Measurements from ENCODE around the gene ZNF652.

The ZNF652 gene

GRCh38 chr17:49356320-49356719 is 5.7 kb downstream of the ZNF652 start:
- DNase-seq, result no peak

DNA sequence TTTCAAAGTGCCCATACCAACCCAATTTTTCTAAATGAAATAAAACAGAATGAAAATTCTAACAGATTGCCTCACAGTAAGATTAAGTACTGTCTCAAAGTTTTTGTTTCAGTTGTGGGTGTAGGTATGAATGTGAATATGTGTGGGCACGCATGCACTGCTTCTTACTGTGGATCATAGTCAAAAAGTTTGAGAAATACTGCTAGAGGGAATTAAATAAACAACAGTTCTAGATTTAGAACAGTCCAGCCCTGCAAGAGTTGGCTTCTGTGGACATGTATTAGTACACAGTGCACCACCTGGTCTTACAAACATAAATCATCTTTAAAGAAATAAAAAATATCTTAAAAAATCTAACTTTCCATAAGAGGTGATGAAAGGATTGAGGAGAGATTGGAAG is 8.4 kb downstream of the ZNF652 start:
- no peak for DNase-seq

DNA sequence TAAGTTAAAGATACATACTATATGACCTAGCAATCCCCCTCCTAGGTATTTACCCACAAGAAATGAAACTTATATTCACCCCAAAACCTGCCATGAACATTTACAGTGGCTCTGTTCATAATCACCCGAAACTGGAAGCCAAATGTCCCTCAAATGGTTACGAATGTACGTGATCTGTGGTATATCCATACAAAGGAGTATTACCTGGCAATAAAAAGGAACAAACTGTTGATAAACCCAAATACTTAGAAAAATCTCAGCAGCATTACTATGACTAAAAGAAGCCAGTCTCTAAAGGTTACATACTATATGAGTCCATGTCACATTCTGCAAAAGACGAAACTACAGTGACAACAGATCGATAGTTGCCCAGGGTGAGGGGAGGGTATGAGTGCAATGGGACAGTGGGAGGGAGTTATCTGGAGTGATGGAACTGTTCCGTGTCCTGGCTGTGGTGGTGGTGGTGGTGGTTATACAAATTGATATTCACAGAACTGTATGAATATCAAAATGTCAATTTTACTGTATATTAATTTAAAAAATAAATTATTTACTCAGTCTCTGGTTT is 9.4 kb downstream of the ZNF652 start:
- no peak for DNase-seq

DNA sequence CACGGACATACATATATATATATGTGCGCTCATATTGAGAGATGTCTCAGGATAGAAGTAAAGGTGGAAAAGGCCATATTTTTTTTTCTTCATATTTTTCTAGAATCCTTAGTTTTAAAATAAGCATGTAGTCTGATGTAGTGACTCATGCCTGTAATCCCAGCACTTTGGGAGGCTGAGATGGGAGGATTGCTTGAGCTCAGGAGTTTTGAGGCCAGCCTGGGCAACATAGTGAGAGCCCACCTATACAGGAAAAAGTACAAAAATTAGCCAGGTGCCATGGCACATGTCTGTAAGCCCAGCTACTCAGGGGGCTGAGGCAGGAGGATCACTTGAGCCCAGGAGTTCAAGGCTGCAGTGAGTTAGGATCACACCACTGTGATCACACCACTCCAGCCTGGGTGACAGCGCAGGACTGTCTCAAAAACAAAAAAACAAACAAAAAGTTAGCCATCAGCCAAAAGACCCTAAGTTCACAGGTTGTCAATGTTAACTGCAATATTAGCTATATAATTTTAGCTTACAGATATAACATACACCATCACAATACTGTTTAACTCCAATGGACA is 10.4 kb downstream of the ZNF652 start:
- DNase-seq, result no peak

DNA sequence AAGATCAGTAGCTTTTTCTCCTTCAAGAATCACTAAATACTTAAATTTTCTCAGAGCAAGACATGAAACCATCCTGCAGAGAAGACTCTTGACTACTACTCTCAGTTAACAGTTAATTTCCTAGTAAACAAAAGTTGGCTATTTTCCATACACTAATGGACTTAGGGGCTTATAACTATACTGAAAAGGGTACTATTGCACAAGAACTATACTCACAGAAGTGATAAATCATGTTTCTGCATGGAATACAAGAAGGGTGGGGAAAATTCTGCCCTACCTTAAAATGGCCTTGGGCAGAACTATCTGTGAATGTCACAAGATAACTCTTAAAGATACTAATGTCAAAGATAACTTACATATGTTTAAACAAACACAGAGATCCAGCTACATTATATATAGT is 12.5 kb downstream of the ZNF652 start:
- no peak for DNase-seq

- no peak for DNase-seq
Measured at GRCh38 chr17:49344914-49345313, 17.1 kb downstream of the ZNF652 start.

DNA sequence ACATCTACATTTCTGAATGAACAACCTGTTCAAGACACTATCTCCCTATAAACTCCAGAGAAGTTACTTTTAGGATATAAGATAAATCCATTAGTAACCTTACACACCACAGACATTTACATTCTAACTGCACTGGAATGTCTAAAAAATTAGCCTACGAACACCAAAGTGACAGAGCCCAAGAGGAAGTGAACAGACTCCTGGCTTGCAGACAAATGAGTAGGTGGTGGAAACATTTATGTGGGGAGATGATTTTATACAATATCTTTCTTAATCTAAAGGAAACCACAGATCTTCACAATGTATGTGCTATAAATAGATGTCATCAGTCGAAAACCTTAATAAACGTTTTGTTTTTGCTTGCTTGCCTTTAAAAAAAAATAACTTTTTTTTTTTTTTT is 18.8 kb downstream of the ZNF652 start:
- DNase-seq, result peak; percentile 65

GRCh38 chr17:49342575-49342936 is 19.5 kb downstream of the ZNF652 start:
- DNase-seq, result peak; percentile 39

DNA sequence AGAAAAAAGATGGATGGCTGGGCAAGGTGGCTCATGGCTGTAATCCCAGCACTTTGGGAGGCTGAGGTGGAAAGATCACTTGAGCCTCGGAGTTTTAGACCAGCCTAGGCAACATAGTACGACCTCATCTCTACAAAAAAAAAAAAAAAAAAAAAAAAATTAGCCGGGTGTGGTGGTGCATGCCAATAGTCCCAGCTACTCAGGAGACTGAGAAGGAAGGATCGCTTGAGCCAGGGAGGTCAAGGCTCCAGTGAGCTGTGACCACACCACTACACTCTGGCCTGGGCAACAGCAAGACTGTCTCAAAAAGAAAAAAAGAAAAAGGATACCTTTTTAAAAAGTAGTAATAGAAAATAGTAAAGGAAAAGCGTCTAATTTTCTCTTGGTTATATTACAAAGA is 20.7 kb downstream of the ZNF652 start:
- no peak for DNase-seq

DNA sequence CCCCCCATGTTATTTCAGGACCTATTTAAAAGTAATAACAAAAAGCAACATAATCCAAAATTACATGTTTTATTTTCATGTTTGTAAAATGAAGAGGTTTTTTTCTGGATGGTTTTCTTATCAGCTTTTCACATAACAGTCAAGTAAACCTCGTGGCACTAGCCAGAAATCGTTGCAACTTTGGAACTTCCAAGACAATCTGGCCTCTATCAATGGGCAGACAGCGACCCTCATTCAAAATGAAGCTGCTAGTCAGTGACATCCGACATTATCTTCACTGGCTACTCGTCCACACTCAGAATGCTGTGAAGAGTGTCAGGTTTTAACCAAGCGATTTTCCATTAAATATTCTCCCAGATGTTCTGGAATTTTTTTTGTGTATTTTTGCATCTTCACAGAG is 22.7 kb downstream of the ZNF652 start:
- no peak for DNase-seq

DNA sequence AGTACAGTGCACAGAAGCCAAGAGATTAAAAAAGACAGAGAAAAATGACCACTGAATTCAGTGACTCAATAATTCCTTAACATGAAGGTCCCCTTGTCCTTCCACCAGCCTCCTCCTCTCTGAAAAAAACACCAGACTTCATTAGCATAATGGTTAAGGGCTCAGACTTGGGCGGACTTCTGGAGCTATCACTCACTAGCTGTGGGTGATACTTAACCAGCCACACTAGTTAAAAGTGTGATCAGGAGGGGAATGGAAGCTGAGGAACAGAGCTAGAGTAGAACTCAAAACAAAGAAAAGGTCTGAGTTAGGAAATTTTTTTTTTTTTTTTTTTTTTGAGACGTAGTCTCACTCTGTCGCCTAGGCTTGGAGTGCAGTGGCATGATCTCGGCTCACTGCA is 23.2 kb downstream of the ZNF652 start:
- no peak for DNase-seq

- DNase-seq, result peak; percentile 23
Measured at GRCh38 chr17:49337884-49338283, 24.2 kb downstream of the ZNF652 start.

DNA sequence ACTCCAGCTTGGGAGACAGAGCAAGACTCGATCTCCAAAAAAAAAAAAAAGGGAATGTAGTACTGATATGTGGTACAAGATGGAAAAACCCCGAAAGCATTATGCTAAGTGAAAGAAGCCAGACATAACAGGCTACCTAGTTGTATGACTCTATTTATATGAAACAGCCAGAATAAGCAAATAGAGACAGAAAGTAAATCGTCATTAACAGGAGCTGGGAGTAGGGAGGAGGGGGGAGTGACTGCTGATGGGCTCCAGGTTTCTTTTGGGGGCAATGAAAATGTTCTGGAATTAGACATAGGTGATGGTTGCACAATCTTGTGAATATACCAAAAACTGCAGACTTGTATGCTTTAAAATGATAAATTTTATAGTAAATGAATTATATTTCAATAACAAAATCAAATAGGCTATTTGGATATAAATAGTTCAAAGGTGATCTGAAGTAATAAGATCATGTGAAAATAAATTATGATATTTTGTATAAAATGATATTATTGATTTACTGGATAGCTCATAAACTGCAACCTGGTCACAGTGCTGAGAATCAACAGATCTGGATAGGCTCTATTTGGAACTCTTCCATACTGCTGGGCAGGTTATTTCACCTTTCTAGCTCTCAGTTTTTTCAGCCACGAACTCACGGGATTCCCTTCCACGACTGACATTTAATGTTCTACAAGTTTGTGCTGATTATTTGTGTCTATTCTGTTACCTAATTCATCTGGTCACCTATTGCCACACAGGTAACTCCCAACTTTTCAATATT is 27.1 kb downstream of the ZNF652 start:
- no peak for DNase-seq

GRCh38 chr17:49333804-49334203 is 28.2 kb downstream of the ZNF652 start:
- DNase-seq, result no peak

GRCh38 chr17:49327835-49328784 is 33.9 kb downstream of the ZNF652 start:
- no peak for DNase-seq

GRCh38 chr17:49325980-49326379 is 36.1 kb downstream of the ZNF652 start:
- no peak for DNase-seq

DNA sequence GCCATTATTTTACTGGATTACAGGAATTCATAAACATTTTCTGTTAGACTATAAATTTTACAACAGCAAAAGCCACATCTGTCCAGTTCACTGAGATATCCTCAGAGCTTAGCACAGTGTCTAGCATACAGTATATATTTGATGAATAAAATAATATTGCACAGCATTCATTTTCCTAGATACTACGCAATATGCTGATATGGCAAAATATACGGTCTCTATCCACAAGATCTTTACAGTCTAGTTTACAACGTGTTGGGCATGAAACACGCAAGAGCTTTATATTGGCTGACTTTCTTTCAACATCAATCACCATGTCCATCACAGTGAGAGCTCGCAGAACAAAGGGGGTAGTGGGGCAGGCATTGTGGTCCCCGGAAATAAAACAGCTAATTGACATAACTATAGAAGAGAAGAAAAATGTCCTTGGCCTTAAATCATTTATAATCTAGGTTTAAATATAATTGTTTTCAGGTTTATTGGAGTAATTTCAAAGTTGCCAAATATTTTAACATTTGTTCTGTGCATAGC is 43.5 kb downstream of the ZNF652 start:
- no peak for DNase-seq

GRCh38 chr17:49316889-49317675 is 45.0 kb downstream of the ZNF652 start:
- DNase-seq, result peak; percentile 45

DNA sequence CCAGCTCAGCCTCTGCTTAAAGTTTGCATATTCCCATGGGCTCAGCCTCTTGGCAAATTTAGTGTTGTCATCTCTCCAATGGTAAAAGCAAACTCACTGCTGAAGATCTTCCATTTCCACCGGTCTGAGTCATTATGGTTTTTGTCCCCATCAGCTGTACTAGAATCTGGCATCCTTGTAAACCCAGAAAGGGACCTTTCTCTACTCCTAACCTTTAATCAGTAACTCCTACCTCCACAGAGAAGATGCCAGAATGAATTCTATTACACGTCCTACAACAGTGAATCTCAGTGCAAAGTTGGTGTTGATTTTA is 45.8 kb downstream of the ZNF652 start:
- no peak for DNase-seq

- DNase-seq, result peak; percentile 81
Measured at GRCh38 chr17:49315551-49316257, 46.3 kb downstream of the ZNF652 start.

DNA sequence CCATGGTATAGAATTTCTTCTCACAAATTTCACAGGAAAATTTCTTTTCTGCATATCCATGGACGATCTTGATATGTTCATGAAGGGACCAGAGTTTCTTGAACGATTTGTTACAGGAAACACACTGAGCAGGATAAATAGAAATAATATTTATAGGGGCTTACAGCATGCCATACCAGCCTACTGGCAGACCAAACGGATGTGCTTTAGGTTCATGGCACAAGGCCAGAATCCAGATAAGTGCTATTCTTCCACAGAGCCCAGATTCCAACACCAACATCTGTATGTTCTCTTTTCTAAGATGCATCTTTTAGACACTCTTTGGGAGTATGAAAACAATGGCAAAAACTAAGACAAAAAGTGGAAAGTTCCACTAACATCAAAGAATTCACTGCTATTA is 49.3 kb downstream of the ZNF652 start:
- DNase-seq, result no peak

GRCh38 chr17:49299996-49300395 is 62.1 kb downstream of the ZNF652 start:
- no peak for DNase-seq
